Right cardiac atrium (tissue), 5 donors: ENCODE data around the gene DNAJC2. TPM values are rescaled to one million over a fixed set of nuclear protein-coding genes. Genes with fewer than 3 reads are reported as not detected.

Source experiments
- ATAC-seq, 2 donors: fragments of 200-7000 bp; cut with Tn5 transposase; one replicate each; pipeline versions ENCODE4 v1.8.0 to v1.9.1; 2020; ENCODE audit warnings: moderate library complexity in 2 of 2, mild to moderate bottlenecking in 1 of 2
- DNase-seq, 3 donors: peaks; one replicate each; pipeline ENCODE4 v3.0.0-alpha.2; 2020
- H3K27ac ChIP-seq: one replicate; pipeline ENCODE4 v1.5.1; 2013; ENCODE audit warnings: mild to moderate bottlenecking, low read length, control low read depth, moderate library complexity
- H3K27me3 ChIP-seq: one replicate; pipeline ENCODE4 v1.6.1; 2013; ENCODE audit not compliant: control insufficient read depth, insufficient read depth
- H3K4me1 ChIP-seq: one replicate; pipeline ENCODE4 v1.6.1; 2013; ENCODE audit warnings: low read length; ENCODE audit not compliant: control insufficient read depth, insufficient read depth
- H3K4me3 ChIP-seq: one replicate; pipeline ENCODE4 v1.5.1; 2013; ENCODE audit warnings: low read length, control low read depth
- H3K9me3 ChIP-seq: one replicate; pipeline ENCODE4 v1.6.1; 2013; ENCODE audit warnings: low read length; ENCODE audit not compliant: control insufficient read depth
- WGBS: extraction: QIAGEN DNeasy Blood & Tissue Kit; methylation state at CpG from one replicate; pipeline ENCODE4 v1.1.7; 2013; 5-methylcytosine and 5-hydroxymethylcytosine counted together
- intact Hi-C, 4 donors: fragments of 100-400 bp; cut with DNase I; formaldehyde crosslinking; loops; one replicate each; pipeline versions ENCODE4 v1.11.0 to v1.14.0; 2022 to 2023
- polyA plus RNA-seq: library from polyadenylated mRNA; stranded (reverse); fragments of 200-250 nt; gene quantifications from one replicate; pipeline ENCODE4 v1.2.3, GENCODE V29; 2013
- total RNA-seq, 4 donors: library from RNA; stranded (reverse); fragmentation: NEBNext Ultra II Directional; extraction: Animal tissue kit (Norgen Biotek cat#: 25700); gene quantifications; one replicate each; pipeline ENCODE4 v1.2.1, GENCODE V29; 2021
- donor health status: healthy with polysubstance abuse.
- donor health status: DM: no; HTN: yes; CAD: no.
- donor health status: DM: no; HTN: no; CAD: no.
- donor health status: DM: no; HTN: yes; CAD: no; lungs with severe emphysema.
- donor health status: DM: yes; HTN: yes; CAD: no.

The DNAJC2 gene
- total and polyA plus RNA-seq, 5 donors, result 12.8 to 17.9 (median 14.8) TPM

DNA sequence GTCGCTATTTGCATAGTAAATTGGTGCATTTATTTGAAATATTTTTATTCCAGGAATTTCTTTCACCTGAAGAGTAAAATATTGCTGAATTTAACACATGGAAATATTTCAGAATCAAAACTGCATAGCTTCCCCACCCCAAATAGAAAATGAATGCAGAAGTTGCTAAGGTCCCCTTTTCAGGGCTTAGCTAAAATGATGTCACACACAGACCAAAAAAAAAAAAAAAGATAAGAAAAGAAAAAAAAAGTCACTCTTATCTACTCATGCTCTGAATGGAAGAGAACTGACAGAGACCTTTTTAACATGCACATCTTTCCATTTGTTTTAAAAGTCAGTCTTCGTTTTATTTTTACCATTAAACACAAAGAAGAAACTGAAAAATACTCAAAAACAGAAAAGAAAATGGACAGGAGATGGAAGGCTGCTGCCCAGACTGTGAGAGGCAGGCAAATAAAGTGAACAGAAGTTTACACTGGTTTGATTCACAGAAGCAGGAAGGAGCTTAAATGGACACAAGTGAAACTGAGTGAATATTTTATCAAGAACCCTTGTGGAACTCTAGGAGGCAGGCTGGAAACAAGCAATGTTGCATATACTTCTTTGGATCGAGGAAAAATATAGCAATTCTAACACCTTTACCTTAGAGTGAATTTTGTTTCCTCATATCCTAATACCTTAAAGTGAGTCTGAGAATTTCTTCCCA, 34.9 kb upstream of the DNAJC2 start:
- Histone ChIP-seq H3K27me3 (no peaks in the 10 kb centered on the region), H3K9me3 (no peaks in the 10 kb centered on the region), H3K4me3 (no peak overlapping the region), H3K27ac (no peak overlapping the region), H3K4me1 (no peaks in the 10 kb centered on the region)
- no peak for ATAC-seq
- 51% methylated on average over 3 of the region's 3 CpGs for WGBS
- no peak for DNase-seq
- intact Hi-C loops, result no loop called here

- DNase-seq, result no peak
- Histone ChIP-seq H3K4me3 (no peak overlapping the region), H3K9me3 (no peaks in the 10 kb centered on the region), H3K27me3 (no peaks in the 10 kb centered on the region), H3K27ac (no peak overlapping the region), H3K4me1 (no peaks in the 10 kb centered on the region)
- WGBS, result 40% methylated on average over 6 of the region's 6 CpGs
- ATAC-seq, result no peak
- intact Hi-C loops, result no loop called here
These were observed 29.5 kb upstream of the DNAJC2 start for GRCh38 chr7:103373866-103374643.

GRCh38 chr7:103369432-103369831, 24.9 kb upstream of the DNAJC2 start:
- ATAC-seq (no peak), DNase-seq (no peak)
- Histone ChIP-seq H3K4me1 (no peaks in the 10 kb centered on the region), H3K9me3 (no peaks in the 10 kb centered on the region), H3K4me3 (no peak overlapping the region), H3K27ac (no peak overlapping the region), H3K27me3 (no peaks in the 10 kb centered on the region)
- intact Hi-C loops, result loop anchor here in 1 of 4 donors (10.0 kb wide), 1 partner anchor 55 kb away; no protein-coding TSS in a partner anchor
- WGBS, result 94% methylated on average over 5 of the region's 5 CpGs

DNA sequence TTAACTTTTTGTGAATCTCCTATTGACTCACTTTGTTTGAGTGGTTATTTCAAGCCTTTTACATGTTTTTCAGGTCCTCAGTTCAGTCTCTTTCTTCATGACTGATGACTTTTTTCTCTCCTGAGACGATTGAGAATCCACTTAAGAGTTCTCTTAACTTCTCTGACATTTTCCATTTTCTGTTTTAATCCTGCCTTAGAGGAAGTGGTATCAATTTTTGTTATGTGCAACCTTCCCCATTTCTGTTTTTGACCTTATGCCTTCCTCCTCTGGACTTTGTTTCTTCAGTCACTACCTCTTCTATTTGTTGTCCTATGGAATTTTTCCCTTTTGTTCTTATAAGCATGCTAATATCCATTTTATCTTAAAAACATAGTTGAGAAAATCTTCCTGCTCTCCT, 5.2 kb upstream of the DNAJC2 start:
- no peaks in the 10 kb centered on the region for H3K9me3 ChIP-seq
- H3K27me3 ChIP-seq, result no peaks in the 10 kb centered on the region
- H3K4me1 ChIP-seq, result peaks cover 2% of the 10 kb centered on the region
- H3K4me3 ChIP-seq, result no peak overlapping the region
- no peak for ATAC-seq
- no peak overlapping the region for H3K27ac ChIP-seq
- DNase-seq, result no peak
- 58% methylated on average over 1 of the region's 1 CpG for WGBS
- intact Hi-C loops, result loop anchor here in 1 of 4 donors (10.0 kb wide), 1 partner anchor 45 kb away; no protein-coding TSS in a partner anchor

DNA sequence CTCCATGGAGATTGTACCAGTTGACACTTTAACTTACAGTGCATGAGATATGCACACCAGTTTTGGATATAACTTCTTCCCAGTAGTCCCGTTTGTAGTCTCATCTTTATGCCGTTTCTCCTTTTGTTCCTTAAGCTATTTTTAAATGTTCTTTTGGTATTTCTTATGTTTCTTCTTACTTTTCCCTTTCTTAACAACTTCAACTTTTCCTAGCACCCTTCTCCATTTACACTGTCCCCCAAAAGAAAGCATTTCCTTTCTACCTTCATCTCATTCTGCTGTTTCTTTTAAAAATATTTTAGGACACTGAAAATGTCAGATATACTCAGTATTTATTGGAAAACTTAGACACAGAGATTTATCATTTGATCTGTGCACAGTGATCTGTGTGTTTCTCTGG, 4.4 kb upstream of the DNAJC2 start:
- H3K4me3 ChIP-seq, result peak overlapping the region; percentile 100
- 25% methylated on average over 2 of the region's 2 CpGs for WGBS
- intact Hi-C loops, result no loop called here
- no peaks in the 10 kb centered on the region for H3K27me3 ChIP-seq
- H3K9me3 ChIP-seq, result no peaks in the 10 kb centered on the region
- DNase-seq, result no peak
- H3K4me1 ChIP-seq, result peaks cover 2% of the 10 kb centered on the region
- no peak for ATAC-seq
- H3K27ac ChIP-seq, result no peak overlapping the region

DNA sequence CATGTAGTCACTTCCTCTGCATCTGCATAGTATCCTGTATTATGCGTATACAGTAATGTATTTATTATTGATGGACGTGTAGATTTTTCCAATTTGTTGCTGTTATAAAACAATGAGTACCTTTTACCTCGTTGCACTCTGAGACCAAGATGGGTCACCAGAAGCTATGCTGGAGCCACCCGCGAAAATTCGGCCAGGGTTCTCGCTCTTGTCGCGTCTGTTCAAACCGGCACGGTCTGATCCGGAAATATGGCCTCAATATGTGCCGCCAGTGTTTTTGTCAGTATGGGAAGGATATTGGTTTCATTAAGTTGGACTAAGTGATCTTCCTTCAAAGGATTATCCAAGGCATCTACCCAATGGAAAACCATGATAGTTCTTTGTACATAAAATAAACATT, 3.9 kb upstream of the DNAJC2 start:
- H3K27me3 ChIP-seq, result no peaks in the 10 kb centered on the region
- peak overlapping the region; percentile 100 for H3K4me3 ChIP-seq
- intact Hi-C loops, result no loop called here
- 12% methylated on average over 13 of the region's 13 CpGs for WGBS
- ATAC-seq (no peak), DNase-seq (no peak)
- H3K9me3 ChIP-seq, result no peaks in the 10 kb centered on the region
- H3K4me1 ChIP-seq, result peaks cover 2% of the 10 kb centered on the region
- H3K27ac ChIP-seq, result no peak overlapping the region

GRCh38 chr7:103347507-103348267, 3.1 kb upstream of the DNAJC2 start, which contains the start of gene PSMC2:
PSMC2 (plus strand) TSS chr7:103347643; CDS start chr7:103347712, 69 bp downstream.
- H3K4me3 ChIP-seq, result peak within 1 kb of the TSS; percentile 100
- no peaks in the 10 kb centered on the region for H3K27me3 ChIP-seq
- DNase-seq, result peak; percentile 70 to 87 (median 82)
- H3K4me1 ChIP-seq, result peaks cover 2% of the 10 kb centered on the region
- intact Hi-C loops, result no loop called here
- H3K9me3 ChIP-seq, result no peaks in the 10 kb centered on the region
- under 1% methylated on average over 25 of the region's 25 CpGs for WGBS
- peak within 1 kb of the TSS; percentile 98 for H3K27ac ChIP-seq
- ATAC-seq, result peak; percentile 89 to 90

GRCh38 chr7:103346396-103346795, 1.8 kb upstream of the DNAJC2 start:
- Histone ChIP-seq H3K4me3 (no peak overlapping the region), H3K4me1 (peaks cover 2% of the 10 kb centered on the region), H3K27me3 (no peaks in the 10 kb centered on the region), H3K9me3 (no peaks in the 10 kb centered on the region), H3K27ac (no peak overlapping the region)
- WGBS, result 91% methylated on average over 5 of the region's 5 CpGs
- intact Hi-C loops, result no loop called here
- ATAC-seq, result no peak
- DNase-seq, result no peak

DNA sequence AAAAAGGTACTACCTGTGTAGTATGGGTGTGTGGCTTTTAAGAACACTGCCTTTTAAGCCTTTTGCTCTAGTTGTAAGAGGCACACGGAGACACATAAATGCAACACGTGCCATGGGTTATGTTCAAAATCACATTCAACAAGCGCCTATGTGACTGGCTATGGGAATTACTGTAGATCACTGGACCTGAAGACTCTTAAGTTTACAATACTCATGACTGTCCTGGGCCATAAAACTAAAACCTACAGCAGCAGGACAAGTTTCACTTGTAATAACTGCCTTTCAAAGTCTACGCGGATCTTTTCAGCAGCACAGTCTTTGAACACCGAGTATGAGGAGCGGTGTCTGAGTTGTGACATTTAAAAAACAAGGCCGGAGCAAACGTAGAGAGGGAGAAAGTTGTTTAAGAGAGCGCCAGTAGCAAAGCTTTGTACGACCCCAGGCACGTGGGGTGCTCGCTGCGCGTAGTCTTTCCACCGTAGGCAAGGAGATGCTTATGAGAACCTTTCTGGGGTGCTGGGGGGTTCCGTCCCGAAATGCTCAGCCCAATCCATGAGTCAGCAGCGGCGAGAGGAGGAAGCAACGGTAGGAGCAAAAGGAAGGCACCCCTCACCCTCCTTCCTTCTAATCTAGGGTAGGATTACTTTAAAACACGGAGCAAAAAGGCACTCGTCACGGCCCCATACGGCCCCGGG, 662 bp downstream of the DNAJC2 start:
- DNase-seq (no peak), ATAC-seq (peak; percentile 3 to 51)
- under 1% methylated on average over 26 of the region's 26 CpGs for WGBS
- intact Hi-C loops, result no loop called here
- Histone ChIP-seq H3K4me3 (peak overlapping the region; percentile 73), H3K27ac (peak overlapping the region; percentile 48), H3K4me1 (no peaks in the 10 kb centered on the region), H3K9me3 (no peaks in the 10 kb centered on the region), H3K27me3 (no peaks in the 10 kb centered on the region)

GRCh38 chr7:103343332-103343731, 1.2 kb downstream of the DNAJC2 start:
- no peak for DNase-seq
- no peaks in the 10 kb centered on the region for H3K4me1 ChIP-seq
- no peak overlapping the region for H3K27ac ChIP-seq
- no peak for ATAC-seq
- peak overlapping the region; percentile 73 for H3K4me3 ChIP-seq
- intact Hi-C loops, result no loop called here
- no peaks in the 10 kb centered on the region for H3K27me3 ChIP-seq
- no peaks in the 10 kb centered on the region for H3K9me3 ChIP-seq
